NT2/D1 (cell line): ENCODE data around the gene P4HTM.
"Not testable (repeated sequence)": the region's sequence is repeated elsewhere in the genome, so short reads cannot be mapped to it uniquely, and the experiment has no call there.

Source experiments
- YY1 ChIP-seq: IDR thresholded peaks from 2 replicates; pipeline ENCODE4 v1.6.1; 2011; ENCODE audit not compliant: insufficient read length, insufficient read depth
- ZNF274 ChIP-seq: IDR thresholded peaks from 2 replicates; pipeline ENCODE4 v1.6.1; 2011; ENCODE audit warnings: mild to moderate bottlenecking, low read depth, low read length

DNA sequence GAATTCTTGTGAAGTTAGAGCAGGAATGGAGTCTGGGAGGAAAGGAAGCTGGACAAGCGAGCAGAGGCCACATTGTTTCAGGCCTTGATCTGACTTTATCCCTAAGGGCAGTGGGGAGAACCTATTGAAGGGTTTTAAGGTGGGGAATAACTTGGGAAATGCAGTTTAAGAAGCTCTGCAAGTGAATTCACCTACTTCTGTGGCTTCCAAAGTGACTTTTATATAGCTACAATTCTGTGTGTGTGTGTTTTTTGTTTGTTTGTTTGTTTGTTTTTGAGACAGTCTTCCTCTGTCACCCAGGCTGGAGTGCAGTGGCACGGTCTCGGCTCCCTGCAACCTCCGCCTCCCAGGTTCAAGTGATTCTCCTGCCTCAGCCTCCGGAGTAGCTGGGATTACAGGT lies 18.6 kb downstream of the P4HTM start:
- TF ChIP-seq ZNF274, YY1: not testable (repeated sequence)
